Bone marrow (tissue), 2 donors: ENCODE measurements around the gene CLCN3.
A peak's percentile ranks its signal among the peaks of the same experiment; 100 is the strongest.
"Not testable (repeated sequence)": the region's sequence is repeated elsewhere in the genome, so short reads cannot be mapped to it uniquely, and the experiment has no call there.

ENCODE experiments used
- DNase-seq, 2 donors: peaks; one replicate each; lab custom pipeline; 2025; lab: John Stamatoyannopoulos, UW

CLCN3 gene

DNA sequence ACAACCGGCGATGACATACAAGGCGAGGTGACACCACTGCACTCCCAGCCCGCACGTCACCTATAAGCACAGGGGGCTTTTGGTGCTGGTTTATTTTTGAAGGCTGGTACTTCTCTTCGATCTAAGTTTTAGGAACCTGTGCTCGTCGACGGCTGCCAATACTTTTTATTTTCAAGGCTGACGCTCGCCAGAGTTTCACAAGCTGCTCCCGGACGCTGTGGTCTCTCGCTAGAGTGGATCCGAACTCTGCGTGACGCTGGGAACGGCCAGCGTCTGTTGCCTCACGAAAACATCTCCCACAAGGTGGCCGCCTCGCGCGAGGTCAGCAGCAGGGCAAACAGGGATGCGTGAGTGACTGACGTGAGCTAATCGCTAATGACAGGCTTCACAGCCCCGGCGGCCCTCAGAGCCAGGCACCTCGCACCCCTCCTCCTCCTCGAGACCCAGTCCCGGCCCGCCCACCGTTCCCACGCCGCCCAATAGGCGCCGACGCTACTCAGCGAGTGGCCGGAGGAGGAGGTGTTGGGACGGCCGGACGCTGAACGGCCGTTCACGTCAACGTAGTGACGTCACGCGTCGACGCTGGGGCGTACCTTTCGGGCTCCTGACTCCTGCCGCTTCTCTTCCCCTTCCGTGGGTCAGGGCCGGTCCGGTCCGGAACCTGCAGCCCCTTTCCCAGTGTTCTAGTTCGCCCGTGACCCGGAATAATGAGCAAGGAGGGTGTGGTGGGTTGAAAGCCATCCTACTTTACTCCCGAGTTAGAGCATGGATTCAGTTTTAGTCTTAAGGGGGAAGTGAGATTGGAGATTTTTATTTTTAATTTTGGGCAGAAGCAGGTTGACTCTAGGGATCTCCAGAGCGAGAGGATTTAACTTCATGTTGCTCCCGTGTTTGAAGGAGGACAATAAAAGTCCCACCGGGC, at the start of gene CLCN3:
Gene CLCN3, plus strand, starts transcription at position 621 of the 922 bp plus-strand sequence. CDS start 15,351 bp downstream, outside the sequence.
- DNase-seq: peak; percentile 76 to 89

GRCh38 chr4:169571012-169571411, 49.4 kb upstream of the CLCN3 start:
- not testable (repeated sequence) for DNase-seq

GRCh38 chr4:169571435-169571834, 48.9 kb upstream of the CLCN3 start:
- no peak for DNase-seq

DNA sequence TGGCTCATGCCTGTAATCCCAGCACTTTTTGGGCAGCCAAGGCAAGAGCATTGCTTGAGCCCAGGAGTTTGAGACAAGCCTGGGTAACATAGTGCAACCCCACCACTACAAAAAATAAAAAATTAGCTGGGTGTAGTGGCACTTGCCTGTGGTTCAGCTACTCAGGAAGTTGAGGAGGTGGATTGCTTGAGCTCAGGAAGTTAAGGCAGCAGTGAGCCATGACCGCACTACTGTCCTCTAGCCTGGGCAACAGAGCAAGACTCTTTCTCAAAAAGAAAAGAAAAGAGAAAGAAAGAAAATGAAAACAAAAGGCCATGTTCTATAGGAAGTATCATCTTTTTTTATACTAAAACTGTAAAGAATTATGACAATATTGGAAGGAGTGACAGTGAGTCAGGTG, 46.5 kb upstream of the CLCN3 start:
- no peak for DNase-seq

- no peak for DNase-seq
Observed at GRCh38 chr4:169582203-169582602, 38.2 kb upstream of the CLCN3 start.

DNA sequence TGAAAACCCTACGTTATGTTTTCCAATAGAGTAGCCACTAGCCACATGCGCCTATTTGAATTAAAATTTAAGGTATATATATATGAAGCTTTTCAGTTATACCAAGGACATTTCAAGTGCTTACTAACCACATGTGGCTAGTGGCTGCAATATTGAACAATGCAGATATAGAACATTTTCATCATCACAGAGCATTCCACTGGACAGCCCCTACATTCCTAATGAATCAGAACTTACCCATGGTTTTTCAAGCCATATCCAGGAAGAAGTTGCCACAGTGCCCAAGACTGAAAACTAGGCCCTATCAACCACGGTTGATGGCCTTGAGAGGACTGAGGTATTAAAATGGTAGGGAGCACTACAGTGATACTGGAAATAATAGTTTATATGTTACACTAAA, 37.7 kb upstream of the CLCN3 start:
- no peak for DNase-seq

DNA sequence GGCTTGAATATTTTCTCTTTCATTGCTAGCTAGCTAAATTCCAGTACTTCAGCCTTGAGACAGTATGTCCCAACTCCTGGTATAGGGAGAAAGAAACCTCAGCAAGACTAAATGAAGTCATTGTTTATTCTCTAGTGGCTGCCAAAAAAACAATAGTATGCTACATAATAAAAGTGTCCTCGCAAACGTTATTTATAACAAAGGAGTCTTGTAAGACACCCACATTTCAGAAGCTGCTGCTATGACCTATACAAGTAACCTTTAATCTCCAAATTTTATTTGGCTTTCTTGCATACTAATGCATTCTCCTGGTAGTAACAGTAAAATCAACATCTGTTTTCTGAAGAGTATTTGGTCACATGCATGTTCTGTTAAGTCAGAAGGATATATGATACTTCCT, 36.8 kb upstream of the CLCN3 start:
- DNase-seq: no peak

DNA sequence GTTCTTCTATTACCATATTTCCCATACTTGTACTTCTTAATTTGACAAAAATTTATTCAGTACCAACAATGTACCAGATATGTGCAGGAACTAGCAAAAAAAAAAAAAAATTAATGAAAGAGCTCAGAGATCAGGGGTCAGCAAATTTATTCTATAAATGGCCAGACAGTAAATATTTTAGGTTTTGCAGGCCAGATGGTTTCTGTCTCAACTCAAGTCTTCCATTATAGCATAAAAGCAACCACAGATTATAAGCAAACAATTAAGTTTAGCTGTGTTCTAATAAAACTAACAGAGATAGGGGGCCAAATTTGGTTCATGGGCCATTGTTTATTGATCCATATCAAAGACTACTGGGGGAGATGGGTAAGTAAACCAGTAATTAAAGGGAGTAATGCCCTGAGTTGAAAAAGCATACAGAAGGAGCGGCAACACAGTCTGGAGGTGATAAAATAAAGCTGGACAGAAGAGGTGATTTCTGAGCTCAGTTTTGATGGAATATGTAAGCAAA, 27.3 kb upstream of the CLCN3 start:
- DNase-seq: no peak

- DNase-seq: no peak
Observed at GRCh38 chr4:169594560-169595195, 25.7 kb upstream of the CLCN3 start.

GRCh38 chr4:169601016-169601771, 19.2 kb upstream of the CLCN3 start:
- DNase-seq: no peak

DNA sequence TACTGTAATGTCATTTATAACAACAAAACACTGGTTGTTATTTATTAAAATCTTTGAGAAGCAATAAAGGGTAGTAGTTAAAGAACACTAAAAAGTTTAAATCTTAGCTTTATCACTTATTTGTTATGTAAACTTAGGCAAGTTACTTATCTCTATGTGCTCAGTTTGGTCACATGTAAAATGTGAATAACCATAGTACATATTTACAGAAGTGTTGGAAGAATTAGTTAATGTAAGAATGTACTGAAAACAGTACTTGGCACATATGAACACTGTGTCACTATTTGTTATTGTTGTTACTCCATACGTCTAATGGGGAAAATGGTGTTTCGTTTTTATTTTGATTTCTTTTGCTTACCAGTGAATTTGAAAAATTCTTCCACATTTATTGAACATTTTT, 17.1 kb upstream of the CLCN3 start:
- DNase-seq: no peak

GRCh38 chr4:169604131-169604900, 16.1 kb upstream of the CLCN3 start:
- peak in 1 of 2 donors; percentile 52 for DNase-seq

DNA sequence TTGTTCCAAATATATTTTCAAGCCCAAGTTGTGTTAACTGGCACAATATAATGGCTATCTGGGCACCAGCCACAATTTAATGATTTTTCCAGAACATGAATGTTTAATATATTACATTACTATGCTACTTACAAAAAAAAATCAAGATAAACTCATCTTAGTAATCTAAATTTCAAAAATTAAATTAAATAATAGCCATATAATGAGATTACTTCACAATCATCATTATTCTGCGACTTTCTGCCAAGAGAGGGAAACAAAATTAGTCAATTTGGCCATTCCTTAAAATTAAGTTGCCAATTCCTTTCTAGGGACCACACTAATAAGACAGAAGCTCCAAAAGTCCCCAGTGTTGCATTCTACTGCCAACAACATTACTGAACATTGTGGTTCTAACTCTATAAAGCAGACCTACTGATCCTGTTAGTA, 15.5 kb upstream of the CLCN3 start:
- no peak for DNase-seq

- DNase-seq: no peak
Observed at GRCh38 chr4:169611157-169611556, 9.2 kb upstream of the CLCN3 start.

DNA sequence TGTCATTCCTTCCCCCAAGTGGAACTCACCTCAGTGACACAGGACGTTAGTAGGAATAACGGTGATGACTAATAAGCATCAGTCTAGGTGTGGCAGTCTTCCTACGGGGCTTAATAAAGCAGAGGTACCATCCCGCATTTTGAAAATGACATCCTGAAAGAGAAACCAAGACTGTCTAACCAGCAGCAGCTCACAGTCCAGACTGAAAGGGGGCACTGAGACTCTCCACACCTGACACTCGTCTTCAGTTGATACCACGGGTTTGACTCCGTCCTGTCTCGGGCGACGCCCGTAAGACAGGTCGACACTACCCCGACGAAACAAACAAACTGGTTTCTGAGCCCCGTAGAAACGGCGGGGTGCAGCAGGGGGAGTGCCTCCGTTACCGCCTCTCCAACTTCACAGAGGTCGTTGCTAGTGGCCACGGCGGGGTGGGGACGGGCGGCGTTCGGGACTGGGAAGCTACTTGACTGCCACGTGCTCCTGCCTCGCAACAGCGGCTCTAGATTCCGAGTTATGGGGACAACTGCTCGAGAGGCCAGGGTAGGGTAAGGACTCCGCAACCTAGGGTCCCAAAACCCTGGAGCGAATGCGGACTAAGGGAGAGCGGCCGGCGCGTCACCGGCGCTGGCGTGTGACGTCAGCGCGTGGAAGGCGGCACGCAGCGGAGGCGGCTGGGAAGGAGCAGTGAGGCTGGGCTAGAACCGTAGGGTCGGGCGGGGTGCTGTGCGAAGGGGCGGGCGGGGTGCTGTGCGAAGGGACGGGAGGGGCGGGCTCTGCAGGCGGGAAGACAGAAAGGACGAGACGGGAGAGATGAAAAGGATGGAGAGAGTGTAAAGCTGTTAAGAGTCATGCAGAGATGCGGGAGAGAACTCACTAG, 8.1 kb upstream of the CLCN3 start, which contains the start of gene NEK1:
Gene NEK1, minus strand, starts transcription at position 593 of the 880 bp plus-strand sequence. CDS start 9,953 bp downstream, outside the sequence.
- DNase-seq: peak; percentile 72 to 81

DNA sequence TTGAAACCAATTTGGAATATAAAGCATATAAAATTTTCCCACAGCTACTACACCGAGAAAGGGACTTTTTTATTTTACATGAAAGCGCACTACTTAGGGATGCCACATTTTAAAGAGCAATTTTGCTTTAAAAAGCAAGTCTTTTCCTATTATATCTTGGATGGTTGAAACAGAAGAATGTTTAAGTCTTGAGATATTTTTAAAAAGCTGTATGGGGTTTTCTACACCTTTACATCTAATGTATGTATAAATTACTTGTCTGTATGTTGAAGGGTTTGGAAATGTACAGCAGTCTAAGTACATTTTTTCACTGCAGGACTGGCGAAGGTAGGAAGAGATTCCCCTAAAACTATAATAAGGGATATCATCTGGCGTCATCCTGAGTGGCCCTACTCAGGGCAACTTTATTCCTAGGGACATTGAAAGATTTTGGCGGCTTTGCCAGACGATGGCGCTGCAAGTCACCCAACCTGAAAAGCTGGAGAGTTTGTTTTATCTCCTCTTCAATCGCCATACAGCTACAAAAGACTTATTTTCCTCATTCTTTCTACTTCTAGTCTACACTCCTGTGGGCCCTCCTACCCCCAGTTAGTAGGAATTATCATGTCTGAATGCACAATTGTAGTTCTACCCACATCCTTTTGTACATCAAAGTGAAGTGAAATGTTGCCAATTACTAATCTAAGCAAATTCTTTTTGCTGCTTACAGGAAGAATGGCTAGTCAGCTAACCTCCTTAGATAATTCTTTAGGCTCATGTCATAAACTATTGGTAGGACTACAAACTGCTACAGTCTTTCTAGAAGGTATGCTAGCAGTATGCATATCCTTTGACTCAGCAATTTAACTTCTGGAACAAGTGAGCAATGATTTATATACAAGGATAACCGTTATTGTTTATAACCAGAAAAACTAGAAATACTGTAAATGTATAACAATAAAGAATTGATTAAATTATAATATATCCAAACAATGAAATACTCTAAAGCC, 7.2 kb upstream of the CLCN3 start:
- DNase-seq: peak; percentile 9 to 70

DNA sequence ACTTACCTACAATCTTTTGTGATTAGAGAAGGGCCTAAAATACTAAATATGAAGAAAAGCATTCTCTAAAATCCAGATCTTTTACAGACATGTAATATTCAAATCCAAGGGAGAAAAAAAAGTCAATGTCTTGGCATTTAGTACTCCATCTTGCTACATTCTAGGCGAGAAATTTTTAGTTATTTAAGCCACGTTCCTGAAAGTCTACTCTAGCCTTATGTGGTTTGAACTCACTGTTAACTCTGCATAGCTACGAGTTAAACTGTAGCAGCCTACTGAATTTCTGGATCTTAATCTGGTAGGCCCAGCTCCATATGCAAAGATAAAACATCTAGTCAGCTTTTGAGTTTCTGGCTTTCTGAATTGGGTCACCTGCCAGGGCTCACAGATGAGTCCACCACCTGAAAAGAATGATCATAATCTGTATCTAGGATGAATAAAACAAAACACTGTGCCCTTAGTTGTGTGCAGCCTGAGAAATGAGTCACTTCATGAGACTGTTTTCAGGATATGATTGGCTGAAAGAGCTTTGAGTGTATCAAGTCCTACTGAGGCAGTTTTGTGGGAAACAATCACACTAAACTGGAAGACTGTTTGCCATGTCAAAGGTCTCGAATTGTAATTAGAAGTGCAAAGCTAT, 4.8 kb upstream of the CLCN3 start:
- DNase-seq: no peak

- DNase-seq: no peak
Observed at GRCh38 chr4:169616846-169617245, 3.5 kb upstream of the CLCN3 start.

GRCh38 chr4:169617306-169617705, 3.1 kb upstream of the CLCN3 start:
- no peak for DNase-seq
